ENCODE measurements around the gene ANTXRL. TPM values are rescaled to one million over a fixed set of nuclear protein-coding genes. Genes with fewer than 3 reads are reported as not detected.

The ANTXRL gene
- total and polyA plus RNA-seq, 2 of the 8 experiments (the other 6 are each of a cell fraction or from before 2014, with no cell fraction given), result not detected

GRCh38 chr10:46310851-46311250 is 24.1 kb downstream of the ANTXRL start:
- H3K79me1 ChIP-seq (ENCODE audit: low read depth, low read length), result no peaks in the 10 kb centered on the region
- CTCF ChIA-PET (ENCODE audit: partially characterized antibody), result interaction anchor here (1.1 kb wide), 1 partner anchor 9 kb away, joined by 4 read pairs; no protein-coding TSS in a partner anchor
- POLR2A ChIA-PET (ENCODE audit: partially characterized antibody), result no interaction called here
- no peak overlapping the region for H4K5ac ChIP-seq (ENCODE audit: insufficient read length, low read depth, low read length)
- H3K36me3 ChIP-seq (ENCODE audit: control insufficient read depth in 2 of 4, insufficient read depth in 4 of 4, low read length in 3 of 4), result no peaks in the 10 kb centered on the region
- no peak overlapping the region for H3K27ac ChIP-seq (ENCODE audit: low read depth, low read length)
- H2AK5ac ChIP-seq (ENCODE audit: low read depth, low read length), result no peak overlapping the region
- H4K20me1 ChIP-seq (replicated peaks in 1 of 2; ENCODE audit: control insufficient read depth in 1 of 2, insufficient read depth in 2 of 2, low read length in 2 of 2), result no peaks in the 10 kb centered on the region
- H3K79me2 ChIP-seq (ENCODE audit: control insufficient read depth in 1 of 2, insufficient read depth in 2 of 2, low read length in 2 of 2), result no peaks in the 10 kb centered on the region
- H3K23ac ChIP-seq (ENCODE audit: insufficient read length), result no peak overlapping the region
- peaks cover 0 to 12% (median 2%) of the 10 kb centered on the region in 4 experiments; a peak in 2 of 7 replicates for H3K4me1 ChIP-seq (replicated peaks in 1 of 4; ENCODE audit: control insufficient read depth in 3 of 4, insufficient read depth in 4 of 4, low read length in 3 of 4)
- no peak overlapping the region for H2BK20ac ChIP-seq (ENCODE audit: low read length)
- no peaks in the 10 kb centered on the region for H3K9me3 ChIP-seq (ENCODE audit: insufficient read depth in 2 of 2, low read depth in 1 of 2, low read length in 1 of 2)
- no peak overlapping the region for H3K56ac ChIP-seq (replicated peaks; ENCODE audit: insufficient read length, low read depth, low read length)
- H3K27me3 ChIP-seq (replicated peaks in 1 of 4; ENCODE audit: control insufficient read depth in 3 of 4, extremely low read depth in 1 of 4, insufficient read depth in 3 of 4, low read length in 3 of 4), result no peaks in the 10 kb centered on the region; a peak in 1 of 7 replicates
- H2AFZ ChIP-seq (ENCODE audit: low read length), result no peak overlapping the region
- no peak overlapping the region for H2BK15ac ChIP-seq (ENCODE audit: low read length)
- no peak overlapping the region for H3K18ac ChIP-seq (ENCODE audit: extremely low read depth, low read length)
- H3K9ac ChIP-seq (replicated peaks in 1 of 4; ENCODE audit: extremely low read depth in 1 of 4, low read depth in 3 of 4, low read length in 3 of 4), result no peak overlapping the region
- no peak overlapping the region for H2BK120ac ChIP-seq (replicated peaks; ENCODE audit: low read depth, low read length)
- H2BK5ac ChIP-seq (ENCODE audit: low read depth, low read length), result no peak overlapping the region
- no peak overlapping the region for H2BK12ac ChIP-seq (ENCODE audit: low read depth, low read length)
- no peaks in the 10 kb centered on the region for H3K23me2 ChIP-seq (ENCODE audit: low read depth, low read length)
- H3K4me3 ChIP-seq (ENCODE audit: extremely low read depth in 1 of 4, insufficient read depth in 2 of 4, low read depth in 3 of 4, low read length in 4 of 4), result no peak overlapping the region
- TF ChIP-seq KDM4A (IDR thresholded peaks at IDR 0.05; ENCODE audit: low read depth, low read length, severe bottlenecking) (no peak), TCF12 (IDR thresholded peaks at IDR 0.05; ENCODE audit: low read depth, low read length) (no peak), HDAC6 (IDR thresholded peaks at IDR 0.05; ENCODE audit: low read depth, low read length) (no peak)
- no peak overlapping the region for H3K4me2 ChIP-seq (ENCODE audit: insufficient read depth in 1 of 2, low read depth in 2 of 2, low read length in 2 of 2)
- no peak for FAIRE-seq
- no peak for DNase-seq (ENCODE audit: low read depth in 1 of 2, low spot score in 2 of 2)
- no peak overlapping the region for H4K91ac ChIP-seq (replicated peaks; ENCODE audit: insufficient read length, low read length)
- no peak overlapping the region for H4K8ac ChIP-seq (ENCODE audit: extremely low read depth, insufficient read depth, low read length)
- no peak overlapping the region for H3K14ac ChIP-seq (ENCODE audit: insufficient read length)
- WGBS, 2 experiments (ENCODE audit: extremely low coverage in 1 of 2, insufficient coverage in 1 of 2, insufficient read length in 1 of 2, insufficient replicate concordance in 2 of 2, low coverage in 1 of 2, low lambda C conversion rate in 2 of 2, missing lambda C conversion rate in 1 of 2), result 85% methylated on average over 6 of the region's 6 CpGs; no CpG with 5 or more reads in 1 of the 2 experiments
- H3K4ac ChIP-seq (replicated peaks; ENCODE audit: insufficient read length, low read depth, low read length), result no peak overlapping the region

All from H1 (cell line).